ENCODE data around the gene PCDHB8. TPM values are rescaled to one million over a fixed set of nuclear protein-coding genes. Genes with fewer than 3 reads are reported as not detected.
"Not testable (repeated sequence)": the region's sequence is repeated elsewhere in the genome, so short reads cannot be mapped to it uniquely, and the experiment has no call there.

PCDHB8 gene
- not detected for total RNA-seq

GRCh38 chr5:141177577-141178191, at the start of gene PCDHB8:
Gene PCDHB8 (plus strand): TSS chr5:141177790. CDS start chr5:141178035, 245 bp downstream.
- H3K4me3 ChIP-seq (ENCODE audit: low read length); H3K9me3 ChIP-seq (ENCODE audit: low read depth, low read length); H3K4me1 ChIP-seq (ENCODE audit: insufficient read depth, low read length): not testable (repeated sequence)
- peaks cover 47% of the 10 kb centered on the region for H3K27me3 ChIP-seq (ENCODE audit: insufficient read depth, low read length)

- Histone ChIP-seq H3K27me3 (ENCODE audit: insufficient read depth, low read length) (peaks cover 12% of the 10 kb centered on the region), H3K9me3 (ENCODE audit: low read depth, low read length) (peaks cover 16% of the 10 kb centered on the region), H3K4me3 (ENCODE audit: low read length) (no peak within 1 kb of the TSS), H3K4me1 (ENCODE audit: insufficient read depth, low read length) (no peaks in the 10 kb centered on the region)
These were observed 42.4 kb upstream of the PCDHB8 start, which contains the start of gene PCDHB5 for GRCh38 chr5:141135030-141135717. Gene PCDHB5 (plus strand): TSS chr5:141135206. CDS start chr5:141135435, 229 bp downstream.

- Histone ChIP-seq H3K4me1 (ENCODE audit: insufficient read depth, low read length) (no peaks in the 10 kb centered on the region), H3K4me3 (ENCODE audit: low read length) (no peak overlapping the region), H3K27me3 (ENCODE audit: insufficient read depth, low read length) (peaks cover 10% of the 10 kb centered on the region), H3K9me3 (ENCODE audit: low read depth, low read length) (peaks cover 16% of the 10 kb centered on the region)
These were observed 41.8 kb upstream of the PCDHB8 start for GRCh38 chr5:141135718-141136266.

- not testable (repeated sequence) for H3K4me3 ChIP-seq (ENCODE audit: low read length); H3K4me1 ChIP-seq (ENCODE audit: insufficient read depth, low read length); H3K27me3 ChIP-seq (ENCODE audit: insufficient read depth, low read length)
- peaks cover 16% of the 10 kb centered on the region for H3K9me3 ChIP-seq (ENCODE audit: low read depth, low read length)
These were observed 40.2 kb upstream of the PCDHB8 start for GRCh38 chr5:141137346-141137745.

GRCh38 chr5:141149812-141150211, 27.8 kb upstream of the PCDHB8 start, which contains the start of gene PCDHB6:
Gene PCDHB6 (plus strand): TSS chr5:141150057. CDS start chr5:141150258, 201 bp downstream.
- Histone ChIP-seq H3K4me3 (ENCODE audit: low read length) (no peak within 1 kb of the TSS), H3K9me3 (ENCODE audit: low read depth, low read length) (no peaks in the 10 kb centered on the region), H3K27me3 (ENCODE audit: insufficient read depth, low read length) (peaks cover 12% of the 10 kb centered on the region), H3K4me1 (ENCODE audit: insufficient read depth, low read length) (no peaks in the 10 kb centered on the region)

DNA sequence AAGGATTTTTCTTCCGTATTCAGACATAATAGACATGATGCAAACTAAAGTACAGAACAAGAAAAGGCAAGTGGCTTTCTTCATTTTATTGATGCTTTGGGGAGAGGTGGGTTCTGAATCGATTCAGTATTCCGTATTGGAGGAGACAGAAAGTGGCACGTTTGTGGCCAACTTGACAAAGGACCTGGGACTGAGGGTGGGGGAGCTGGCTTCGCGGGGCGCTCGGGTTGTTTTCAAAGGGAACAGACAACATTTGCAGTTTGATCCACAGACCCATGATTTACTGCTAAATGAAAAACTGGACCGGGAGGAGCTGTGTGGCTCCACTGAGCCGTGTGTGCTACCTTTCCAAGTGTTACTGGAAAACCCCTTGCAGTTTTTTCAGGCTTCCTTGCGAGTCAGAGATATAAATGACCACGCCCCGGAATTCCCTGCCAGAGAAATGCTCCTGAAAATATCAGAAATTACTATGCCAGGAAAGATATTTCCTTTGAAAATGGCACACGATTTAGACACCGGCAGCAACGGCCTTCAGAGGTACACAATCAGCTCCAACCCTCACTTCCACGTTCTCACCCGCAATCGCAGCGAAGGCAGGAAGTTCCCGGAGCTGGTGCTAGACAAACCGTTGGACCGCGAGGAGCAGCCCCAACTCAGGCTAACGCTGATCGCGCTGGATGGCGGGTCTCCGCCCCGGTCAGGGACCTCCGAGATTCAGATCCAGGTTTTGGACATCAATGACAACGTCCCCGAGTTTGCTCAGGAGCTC, 27.2 kb upstream of the PCDHB8 start:
- Histone ChIP-seq H3K4me3 (ENCODE audit: low read length) (no peak overlapping the region), H3K4me1 (ENCODE audit: insufficient read depth, low read length) (no peaks in the 10 kb centered on the region), H3K9me3 (ENCODE audit: low read depth, low read length) (no peaks in the 10 kb centered on the region), H3K27me3 (ENCODE audit: insufficient read depth, low read length) (peaks cover 12% of the 10 kb centered on the region)

DNA sequence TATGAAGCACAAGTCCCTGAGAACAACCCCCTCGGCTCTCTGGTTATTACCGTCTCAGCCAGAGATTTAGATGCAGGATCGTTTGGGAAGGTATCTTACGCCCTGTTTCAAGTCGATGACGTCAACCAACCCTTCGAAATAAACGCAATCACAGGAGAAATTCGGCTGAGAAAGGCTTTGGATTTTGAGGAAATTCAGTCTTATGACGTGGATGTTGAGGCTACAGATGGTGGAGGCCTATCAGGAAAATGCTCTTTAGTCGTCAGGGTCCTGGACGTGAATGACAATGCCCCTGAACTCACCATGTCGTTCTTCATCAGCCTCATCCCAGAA, 26.6 kb upstream of the PCDHB8 start:
- no peaks in the 10 kb centered on the region for H3K9me3 ChIP-seq (ENCODE audit: low read depth, low read length)
- H3K4me1 ChIP-seq (ENCODE audit: insufficient read depth, low read length): no peaks in the 10 kb centered on the region
- H3K4me3 ChIP-seq (ENCODE audit: low read length): no peak overlapping the region
- peaks cover 12% of the 10 kb centered on the region for H3K27me3 ChIP-seq (ENCODE audit: insufficient read depth, low read length)

DNA sequence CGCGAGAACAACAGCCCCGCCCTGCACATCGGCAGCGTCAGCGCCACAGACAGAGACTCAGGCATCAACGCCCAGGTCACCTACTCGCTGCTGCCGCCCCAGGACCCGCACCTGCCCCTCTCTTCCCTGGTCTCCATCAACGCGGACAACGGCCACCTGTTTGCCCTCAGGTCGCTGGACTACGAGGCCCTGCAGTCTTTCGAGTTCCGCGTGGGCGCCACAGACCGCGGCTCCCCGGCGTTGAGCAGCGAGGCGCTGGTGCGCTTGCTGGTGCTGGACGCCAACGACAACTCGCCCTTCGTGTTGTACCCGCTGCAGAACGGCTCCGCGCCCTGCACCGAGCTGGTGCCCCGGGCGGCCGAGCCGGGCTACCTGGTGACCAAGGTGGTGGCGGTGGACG, 26.0 kb upstream of the PCDHB8 start:
- H3K4me3 ChIP-seq (ENCODE audit: low read length); H3K9me3 ChIP-seq (ENCODE audit: low read depth, low read length): not testable (repeated sequence)

DNA sequence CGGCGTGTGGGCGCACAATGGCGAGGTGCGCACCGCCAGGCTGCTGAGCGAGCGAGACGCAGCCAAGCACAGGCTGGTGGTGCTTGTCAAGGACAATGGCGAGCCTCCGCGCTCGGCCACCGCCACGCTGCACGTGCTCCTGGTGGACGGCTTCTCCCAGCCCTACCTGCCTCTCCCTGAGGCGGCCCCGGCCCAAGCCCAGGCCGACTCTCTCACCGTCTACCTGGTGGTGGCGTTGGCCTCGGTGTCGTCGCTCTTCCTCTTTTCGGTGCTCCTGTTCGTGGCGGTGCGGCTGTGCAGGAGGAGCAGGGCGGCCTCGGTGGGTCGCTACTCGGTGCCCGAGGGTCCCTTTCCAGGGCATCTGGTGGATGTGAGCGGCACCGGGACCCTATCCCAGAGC, 25.5 kb upstream of the PCDHB8 start:
- H3K27me3 ChIP-seq (ENCODE audit: insufficient read depth, low read length): peaks cover 20% of the 10 kb centered on the region
- not testable (repeated sequence) for H3K4me1 ChIP-seq (ENCODE audit: insufficient read depth, low read length); H3K4me3 ChIP-seq (ENCODE audit: low read length); H3K9me3 ChIP-seq (ENCODE audit: low read depth, low read length)

More for the DNA sequence above, 26.0 kb upstream of the PCDHB8 start:
- H3K4me1 ChIP-seq (ENCODE audit: insufficient read depth, low read length): not testable (repeated sequence)
- peaks cover 17% of the 10 kb centered on the region for H3K27me3 ChIP-seq (ENCODE audit: insufficient read depth, low read length)

- Histone ChIP-seq H3K4me3 (ENCODE audit: low read length) (no peak overlapping the region), H3K4me1 (ENCODE audit: insufficient read depth, low read length) (no peaks in the 10 kb centered on the region), H3K9me3 (ENCODE audit: low read depth, low read length) (no peaks in the 10 kb centered on the region), H3K27me3 (ENCODE audit: insufficient read depth, low read length) (peaks cover 19% of the 10 kb centered on the region)
These were observed 21.8 kb upstream of the PCDHB8 start for GRCh38 chr5:141155540-141156374.

GRCh38 chr5:141157356-141157755, 20.2 kb upstream of the PCDHB8 start:
- not testable (repeated sequence) for H3K4me3 ChIP-seq (ENCODE audit: low read length); H3K4me1 ChIP-seq (ENCODE audit: insufficient read depth, low read length); H3K9me3 ChIP-seq (ENCODE audit: low read depth, low read length)
- peaks cover 18% of the 10 kb centered on the region for H3K27me3 ChIP-seq (ENCODE audit: insufficient read depth, low read length)

- not testable (repeated sequence) for H3K9me3 ChIP-seq (ENCODE audit: low read depth, low read length); H3K4me1 ChIP-seq (ENCODE audit: insufficient read depth, low read length)
- peaks cover 16% of the 10 kb centered on the region for H3K27me3 ChIP-seq (ENCODE audit: insufficient read depth, low read length)
These were observed 19.7 kb upstream of the PCDHB8 start for GRCh38 chr5:141157901-141158300.

GRCh38 chr5:141172381-141173204, 5.0 kb upstream of the PCDHB8 start, which contains the start of gene PCDHB7:
Gene PCDHB7 (plus strand): TSS chr5:141172644. CDS start chr5:141172836, 192 bp downstream.
- no peak within 1 kb of the TSS for H3K4me3 ChIP-seq (ENCODE audit: low read length)
- H3K27me3 ChIP-seq (ENCODE audit: insufficient read depth, low read length): peaks cover 31% of the 10 kb centered on the region
- H3K9me3 ChIP-seq (ENCODE audit: low read depth, low read length): no peaks in the 10 kb centered on the region

More at GRCh38 chr5:141157901-141158300, 19.7 kb upstream of the PCDHB8 start:
- H3K4me3 ChIP-seq (ENCODE audit: low read length): not testable (repeated sequence)

More at GRCh38 chr5:141172381-141173204, 5.0 kb upstream of the PCDHB8 start, which contains the start of gene PCDHB7:
- no peaks in the 10 kb centered on the region for H3K4me1 ChIP-seq (ENCODE audit: insufficient read depth, low read length)
